NB4 (cell line): ENCODE results near the gene MARK1.
A peak's percentile ranks its signal among the peaks of the same experiment; 100 is the strongest.
"Not testable (repeated sequence)": the region's sequence is repeated elsewhere in the genome, so short reads cannot be mapped to it uniquely, and the experiment has no call there.

Experiments
- DNase-seq: peaks from one replicate; pipeline ENCODE4 v3.0.0; 2010; ENCODE audit warnings: low read depth
- H3K4me3 ChIP-seq: one replicate; pipeline ENCODE4 v1.5.1; 2011; ENCODE audit warnings: mild to moderate bottlenecking, low read depth, low read length, moderate library complexity
- CTCF ChIP-seq: IDR thresholded peaks from one replicate; pipeline ENCODE4 v1.5.1; 2012; ENCODE audit warnings: low read depth, low read length
- MAX ChIP-seq: IDR thresholded peaks from 2 replicates; pipeline ENCODE4 v1.6.1; 2011; ENCODE audit warnings: low read depth, low read length
- MYC ChIP-seq: IDR thresholded peaks from 2 replicates; pipeline ENCODE4 v1.6.1; 2011; ENCODE audit warnings: low read depth, low read length
- POLR2A ChIP-seq: IDR thresholded peaks from 2 replicates; pipeline ENCODE4 v1.6.1; 2011; ENCODE audit warnings: mild to moderate bottlenecking; ENCODE audit not compliant: insufficient read length; ENCODE audit errors: extremely low read depth

The MARK1 gene

GRCh38 chr1:220681220-220681880 lies 153.4 kb downstream of the MARK1 start:
- DNase-seq, result no peak
- TF ChIP-seq MYC (no peak), CTCF (no peak), MAX (no peak), POLR2A (no peak)

GRCh38 chr1:220682901-220683576 lies 155.1 kb downstream of the MARK1 start:
- no peak overlapping the region for H3K4me3 ChIP-seq
- no peak for DNase-seq
- TF ChIP-seq POLR2A (no peak), MAX (no peak), MYC (no peak), CTCF (no peak)

More at GRCh38 chr1:220681220-220681880, 153.4 kb downstream of the MARK1 start:
- no peak overlapping the region for H3K4me3 ChIP-seq

GRCh38 chr1:220683716-220684115 lies 155.8 kb downstream of the MARK1 start:
- DNase-seq, H3K4me3 ChIP-seq: not testable (repeated sequence)

- peak; percentile 26 for DNase-seq
- H3K4me3 ChIP-seq, result no peak overlapping the region
Measured at GRCh38 chr1:220684890-220685289, 157.0 kb downstream of the MARK1 start.

GRCh38 chr1:220685879-220686278 lies 157.9 kb downstream of the MARK1 start:
- H3K4me3 ChIP-seq, result no peak overlapping the region
- DNase-seq, result no peak
- TF ChIP-seq MAX (no peak), MYC (no peak), POLR2A (no peak), CTCF (no peak)

More at GRCh38 chr1:220684890-220685289, 157.0 kb downstream of the MARK1 start:
- TF ChIP-seq MAX (no peak), MYC (no peak), CTCF (no peak), POLR2A (no peak)

- TF ChIP-seq MYC (no peak), CTCF (no peak), POLR2A (no peak), MAX (no peak)
- no peak for DNase-seq
- H3K4me3 ChIP-seq, result no peak overlapping the region
Measured at GRCh38 chr1:220687809-220688208, 159.9 kb downstream of the MARK1 start.
